ENCODE measurements around the gene NPC1.
"Not testable (repeated sequence)": the region's sequence is repeated elsewhere in the genome, so short reads cannot be mapped to it uniquely, and the experiment has no call there.

NPC1 gene

GRCh38 chr18:23574611-23575308 is 11.5 kb downstream of the NPC1 start:
- peak in 3 of 4 experiments; percentile 15 to 43 (median 25) for DNase-seq

GRCh38 chr18:23573626-23574431 is 12.5 kb downstream of the NPC1 start:
- peak; percentile 76 to 89 (median 82) for DNase-seq

GRCh38 chr18:23573020-23573419 is 13.3 kb downstream of the NPC1 start:
- DNase-seq = no peak

- DNase-seq = no peak
Observed at GRCh38 chr18:23572570-23572969, 13.7 kb downstream of the NPC1 start.

GRCh38 chr18:23572012-23572411 is 14.3 kb downstream of the NPC1 start:
- no peak for DNase-seq

GRCh38 chr18:23570912-23571504 is 15.3 kb downstream of the NPC1 start:
- no peak for DNase-seq

- no peak for DNase-seq
Observed at GRCh38 chr18:23569299-23570063, 16.8 kb downstream of the NPC1 start.

GRCh38 chr18:23568281-23569138 is 17.8 kb downstream of the NPC1 start:
- DNase-seq = no peak

GRCh38 chr18:23567671-23568070 is 18.6 kb downstream of the NPC1 start:
- DNase-seq = no peak

- DNase-seq = no peak
Observed at GRCh38 chr18:23565916-23566547, 20.3 kb downstream of the NPC1 start.

- DNase-seq = peak; percentile 42 to 85 (median 64)
Observed at GRCh38 chr18:23563377-23564043, 22.8 kb downstream of the NPC1 start.

GRCh38 chr18:23560186-23560585 is 26.1 kb downstream of the NPC1 start:
- DNase-seq = no peak

GRCh38 chr18:23557511-23557910 is 28.8 kb downstream of the NPC1 start:
- not testable (repeated sequence) for DNase-seq

- DNase-seq = no peak
Observed at GRCh38 chr18:23556145-23556780, 30.0 kb downstream of the NPC1 start.

GRCh38 chr18:23553887-23554286 is 32.4 kb downstream of the NPC1 start:
- DNase-seq = no peak

- DNase-seq = no peak
Observed at GRCh38 chr18:23552505-23552904, 33.8 kb downstream of the NPC1 start.

GRCh38 chr18:23551978-23552377 is 34.3 kb downstream of the NPC1 start:
- no peak for DNase-seq

- no peak for DNase-seq
Observed at GRCh38 chr18:23550898-23551297, 35.4 kb downstream of the NPC1 start.

GRCh38 chr18:23548719-23549118 is 37.6 kb downstream of the NPC1 start:
- DNase-seq = no peak

- DNase-seq = peak in 1 of 4 experiments; percentile 26
Observed at GRCh38 chr18:23548275-23548674, 38.0 kb downstream of the NPC1 start.

All from suppressor macrophage (primary cell).